HG03039 (cell line): ENCODE data around the gene E2F8.

ENCODE experiments used
- ATAC-seq: cut with Tn5 transposase; IDR thresholded peaks from one replicate; pipeline ENCODE4 v1.9.1; 2021; ENCODE audit warnings: mild to moderate bottlenecking, moderate library complexity; ENCODE audit not compliant: unreplicated experiment

The E2F8 gene

GRCh38 chr11:19220903-19221724 lies 19.6 kb downstream of the E2F8 start:
- ATAC-seq: no peak

GRCh38 chr11:19218786-19219460 lies 21.8 kb downstream of the E2F8 start:
- no peak for ATAC-seq

GRCh38 chr11:19218216-19218615 lies 22.5 kb downstream of the E2F8 start:
- no peak for ATAC-seq

- ATAC-seq: no peak
Observed at GRCh38 chr11:19216709-19217374, 23.9 kb downstream of the E2F8 start.

GRCh38 chr11:19216021-19216420 lies 24.7 kb downstream of the E2F8 start:
- no peak for ATAC-seq

GRCh38 chr11:19209617-19210370 lies 31.0 kb downstream of the E2F8 start:
- no peak for ATAC-seq

- no peak for ATAC-seq
Observed at GRCh38 chr11:19208959-19209546, 31.7 kb downstream of the E2F8 start.

- no peak for ATAC-seq
Observed at GRCh38 chr11:19208181-19208580, 32.6 kb downstream of the E2F8 start.

- ATAC-seq: no peak
Observed at GRCh38 chr11:19204836-19205235, 35.9 kb downstream of the E2F8 start.

- ATAC-seq: no peak
Observed at GRCh38 chr11:19201737-19202605, 38.8 kb downstream of the E2F8 start, which contains the start of gene CSRP3. CSRP3 (minus strand) TSS chr11:19201983; CDS start chr11:19192448, 9,535 bp downstream.

- ATAC-seq: no peak
Observed at GRCh38 chr11:19200410-19201201, 40.1 kb downstream of the E2F8 start.

GRCh38 chr11:19199771-19200170 lies 41.0 kb downstream of the E2F8 start:
- no peak for ATAC-seq

- no peak for ATAC-seq
Observed at GRCh38 chr11:19199048-19199447, 41.7 kb downstream of the E2F8 start.

GRCh38 chr11:19196432-19196831 lies 44.3 kb downstream of the E2F8 start:
- ATAC-seq: no peak

GRCh38 chr11:19194620-19195308 lies 46.0 kb downstream of the E2F8 start:
- ATAC-seq: no peak

- ATAC-seq: no peak
Observed at GRCh38 chr11:19193916-19194315, 46.8 kb downstream of the E2F8 start.

GRCh38 chr11:19191530-19192169 lies 49.1 kb downstream of the E2F8 start:
- no peak for ATAC-seq

- ATAC-seq: no peak
Observed at GRCh38 chr11:19187833-19188258, 52.9 kb downstream of the E2F8 start.
